HepG2 (cell line): ENCODE measurements around the gene CRISPLD2. TPM values are rescaled to one million over a fixed set of nuclear protein-coding genes. Genes with fewer than 3 reads are reported as not detected.
A peak's percentile ranks its signal among the peaks of the same experiment; 100 is the strongest.
"Not testable (repeated sequence)": the region's sequence is repeated elsewhere in the genome, so short reads cannot be mapped to it uniquely, and the experiment has no call there.

Source experiments
- ATAC-seq: fragments of 200-7000 bp; cut with Tn5 transposase; 3 replicates; pipeline ENCODE4 v1.9.1; 2020; ENCODE audit warnings: mild to moderate bottlenecking, moderate library complexity
- BruUV-seq: library from RNA; stranded (reverse); fragments of 400-500 nt; replicated peaks from 2 replicates; lab custom pipeline; 2021; lab: Mats Ljungman, UMichigan
- CTCF ChIA-PET: fragments of 300-600 bp; formaldehyde crosslinking; extraction: SDS; loops from one replicate; lab custom pipeline; 2021; ENCODE audit warnings: low total read pairs, inconsistent platforms, low intra/inter-chr PET ratio; lab: Yijun Ruan, JAX
- POLR2A ChIA-PET: fragments of 350-600 bp; sonication (Branson Sonifier 250); formaldehyde crosslinking; loops from one replicate; lab custom pipeline; 2020; ENCODE audit warnings: antibody characterized with exemption, inconsistent platforms; lab: Yijun Ruan, JAX
- DNase-seq: peaks from one replicate; pipeline ENCODE4 v3.0.0-alpha.2; 2015; ENCODE audit warnings: low spot score
- FAIRE-seq: peaks from 3 replicates; lab custom pipeline; 2011; peaks lifted over from hg19 to GRCh38; lab: Jason Lieb, UNC
- H2AFZ ChIP-seq: one replicate; pipeline ENCODE4 v1.6.1; 2011; ENCODE audit warnings: low read length, inconsistent platforms
- H3K27ac ChIP-seq: fragments of 300-600 bp; 3 replicates; pipeline ENCODE4 v1.8.0; 2011; ENCODE audit warnings: mixed run types, mild to moderate bottlenecking, mixed read lengths, low read length, inconsistent platforms; ENCODE audit not compliant: insufficient read depth; ENCODE audit errors: extremely low read length
- H3K27me3 ChIP-seq, 2 experiments: fragments of 200-600 bp in 1 of 2; 2 replicates in 1 of 2; 3 replicates in 1 of 2; pipeline versions ENCODE4 v1.6.0 to v1.8.0; 2011; ENCODE audit warnings: low read length in 2 of 2, mild to moderate bottlenecking in 2 of 2, moderate library complexity in 2 of 2, inconsistent platforms in 1 of 2; ENCODE audit not compliant: insufficient read depth in 2 of 2, control insufficient read depth in 1 of 2
- H3K36me3 ChIP-seq, 2 experiments: fragments of 200-600 bp in 1 of 2; replicated peaks in 1 of 2; 2 replicates in 1 of 2; 3 replicates in 1 of 2; pipeline versions ENCODE4 v1.5.1 to v1.8.0; 2011; ENCODE audit warnings: low read length in 2 of 2, inconsistent platforms in 1 of 2; ENCODE audit not compliant: insufficient read depth in 2 of 2, control insufficient read depth in 1 of 2
- H3K4me1 ChIP-seq: 2 replicates; pipeline ENCODE4 v1.5.1; 2012; ENCODE audit warnings: low read length, inconsistent platforms; ENCODE audit not compliant: insufficient read depth
- H3K4me2 ChIP-seq: 2 replicates; pipeline ENCODE4 v1.6.0; 2011; ENCODE audit warnings: low read depth, low read length, inconsistent platforms
- H3K4me3 ChIP-seq, 3 experiments: fragments of 200-600 bp in 1 of 3; sonication (generic), shearing (Covaris generic) in 1 of 3; replicated peaks in 1 of 3; 2 replicates each; pipeline ENCODE4 v1.5.1; 2011 to 2016; ENCODE audit warnings: low read length in 3 of 3, inconsistent platforms in 2 of 3, low read depth in 2 of 3, mild to moderate bottlenecking in 2 of 3, control low read depth in 1 of 3, mixed read lengths in 1 of 3; ENCODE audit not compliant: insufficient read depth in 1 of 3
- H3K79me2 ChIP-seq: one replicate; pipeline ENCODE4 v1.6.1; 2011; ENCODE audit warnings: low read length, inconsistent platforms; ENCODE audit not compliant: insufficient read depth
- H3K9ac ChIP-seq: 2 replicates; pipeline ENCODE4 v1.6.0; 2011; ENCODE audit warnings: mild to moderate bottlenecking, low read depth, low read length, inconsistent platforms; ENCODE audit not compliant: insufficient read depth
- H3K9me3 ChIP-seq: 2 replicates; pipeline ENCODE4 v1.5.1; 2012; ENCODE audit warnings: mild to moderate bottlenecking, low read length
- H4K20me1 ChIP-seq: 2 replicates; pipeline ENCODE4 v1.6.0; 2011; ENCODE audit warnings: inconsistent platforms, mild to moderate bottlenecking, low read length, moderate library complexity; ENCODE audit not compliant: insufficient read depth
- ZNF737 ChIP-seq: sonication (generic); formaldehyde crosslinking; IDR thresholded peaks from 2 replicates; pipeline ENCODE4 v1.5.0; 2020; ENCODE audit warnings: missing genetic modification reagents, mild to moderate bottlenecking, borderline replicate concordance
- ZNF780A ChIP-seq: sonication (generic); formaldehyde crosslinking; IDR thresholded peaks from 2 replicates; pipeline ENCODE4 v1.8.0; 2022; ENCODE audit warnings: mild to moderate bottlenecking, missing genetic modification reagents, moderate library complexity
- WGBS: methylation state at CpG from one replicate; pipeline ENCODE4 v1.1.6; 2017; ENCODE audit warnings: low lambda C conversion rate; 5-methylcytosine and 5-hydroxymethylcytosine counted together
- in situ Hi-C: cut with HindIII; loops from 2 replicates; pipeline ENCODE4 v1.10.0; 2017; ENCODE audit warnings: low pct_unique_long_range_greater_than_20kb; ENCODE audit not compliant: extremely low pct_ligation_motif_present
- intact Hi-C: fragments of 100-400 bp; cut with micrococcal nuclease; formaldehyde crosslinking; loops from one replicate; pipeline ENCODE4 v1.10.0; 2022; ENCODE audit not compliant: unreplicated experiment
- polyA plus RNA-seq, 8 experiments: library from polyadenylated mRNA; depleted of rRNA in 3 of 8; stranded (reverse) in 7 of 8; unstranded in 1 of 8; fragments of >200 nt; fragmentation: Illumina TruSeq in 4 of 8; extraction: Trizol in 4 of 8; gene quantifications; 2 replicates each; pipeline versions ENCODE4 v1.2.1 to v1.2.3, GENCODE V29; 2011 to 2016; ENCODE audit warnings: low read depth in 4 of 8, missing spikeins in 1 of 8, mixed read lengths in 1 of 8; ENCODE audit not compliant: insufficient read depth in 1 of 8
- total RNA-seq, 5 experiments: library from RNA; depleted of rRNA; stranded (reverse); fragments of >200 nt; fragmentation: Illumina TruSeq; extraction: Trizol; gene quantifications; 2 replicates each; pipeline ENCODE4 v1.2.3, GENCODE V29; 2016; ENCODE audit warnings: low read depth in 1 of 5
- TF ChIP-seq, protein P1 (sequence below): sonication (generic); formaldehyde crosslinking; IDR thresholded peaks from 2 replicates; pipeline ENCODE4 v1.9.0; 2021; ENCODE audit warnings: missing genetic modification reagents, borderline replicate concordance

The CRISPLD2 gene
- total and polyA plus RNA-seq, 2 of the 13 experiments (the other 11 are each of a cell fraction or from before 2014, with no cell fraction given), result 0.04 to 0.31 TPM

DNA sequence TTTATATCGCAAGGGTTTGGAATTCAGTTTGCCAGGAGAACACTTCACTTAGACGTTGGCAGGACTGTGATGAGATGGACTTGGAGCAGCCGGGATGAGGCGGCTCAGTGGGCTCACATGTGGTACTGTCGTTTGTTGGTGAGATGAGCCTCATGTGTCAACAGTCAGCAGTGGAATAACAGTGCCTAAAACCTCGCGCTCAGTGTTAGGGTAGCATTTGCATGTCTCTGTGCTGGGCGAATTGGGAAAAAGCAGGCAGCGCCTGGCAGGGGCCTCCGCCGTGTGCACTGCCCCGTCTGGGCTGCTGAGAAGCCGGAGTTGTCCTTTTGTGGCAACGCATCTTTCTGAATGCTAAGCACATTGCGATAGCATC, 49.7 kb downstream of the CRISPLD2 start:
- H3K4me1 ChIP-seq, result peaks cover 19% of the 10 kb centered on the region
- no peak overlapping the region for H2AFZ ChIP-seq
- no TSS peak for BruUV-seq
- ChIA-PET CTCF (no interaction called here), POLR2A (no interaction called here)
- no peak for ATAC-seq
- in situ Hi-C loops, result no loop called here
- H3K79me2 ChIP-seq, result no peaks in the 10 kb centered on the region
- no peaks in the 10 kb centered on the region for H4K20me1 ChIP-seq
- no peak for DNase-seq
- peaks cover 9 to 45% of the 10 kb centered on the region in 2 experiments for H3K27me3 ChIP-seq
- no peak overlapping the region for H3K27ac ChIP-seq
- no peak overlapping the region for H3K4me2 ChIP-seq
- H3K9me3 ChIP-seq, result no peaks in the 10 kb centered on the region
- no peak for FAIRE-seq
- 72% methylated on average over 14 of the region's 15 CpGs for WGBS
- no peak overlapping the region for H3K9ac ChIP-seq
- intact Hi-C loops, result no loop called here
- no peak for TF ChIP-seq ZNF780A (CRISPR knock-in tag)
- TF ChIP-seq, protein P1, sequence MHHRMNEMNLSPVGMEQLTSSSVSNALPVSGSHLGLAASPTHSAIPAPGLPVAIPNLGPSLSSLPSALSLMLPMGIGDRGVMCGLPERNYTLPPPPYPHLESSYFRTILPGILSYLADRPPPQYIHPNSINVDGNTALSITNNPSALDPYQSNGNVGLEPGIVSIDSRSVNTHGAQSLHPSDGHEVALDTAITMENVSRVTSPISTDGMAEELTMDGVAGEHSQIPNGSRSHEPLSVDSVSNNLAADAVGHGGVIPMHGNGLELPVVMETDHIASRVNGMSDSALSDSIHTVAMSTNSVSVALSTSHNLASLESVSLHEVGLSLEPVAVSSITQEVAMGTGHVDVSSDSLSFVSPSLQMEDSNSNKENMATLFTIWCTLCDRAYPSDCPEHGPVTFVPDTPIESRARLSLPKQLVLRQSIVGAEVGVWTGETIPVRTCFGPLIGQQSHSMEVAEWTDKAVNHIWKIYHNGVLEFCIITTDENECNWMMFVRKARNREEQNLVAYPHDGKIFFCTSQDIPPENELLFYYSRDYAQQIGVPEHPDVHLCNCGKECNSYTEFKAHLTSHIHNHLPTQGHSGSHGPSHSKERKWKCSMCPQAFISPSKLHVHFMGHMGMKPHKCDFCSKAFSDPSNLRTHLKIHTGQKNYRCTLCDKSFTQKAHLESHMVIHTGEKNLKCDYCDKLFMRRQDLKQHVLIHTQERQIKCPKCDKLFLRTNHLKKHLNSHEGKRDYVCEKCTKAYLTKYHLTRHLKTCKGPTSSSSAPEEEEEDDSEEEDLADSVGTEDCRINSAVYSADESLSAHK (CRISPR knock-in tag), result no peak
- H3K4me3 ChIP-seq, result no peak overlapping the region
- no peaks in the 10 kb centered on the region; a peak in 1 of 5 replicates for H3K36me3 ChIP-seq

DNA sequence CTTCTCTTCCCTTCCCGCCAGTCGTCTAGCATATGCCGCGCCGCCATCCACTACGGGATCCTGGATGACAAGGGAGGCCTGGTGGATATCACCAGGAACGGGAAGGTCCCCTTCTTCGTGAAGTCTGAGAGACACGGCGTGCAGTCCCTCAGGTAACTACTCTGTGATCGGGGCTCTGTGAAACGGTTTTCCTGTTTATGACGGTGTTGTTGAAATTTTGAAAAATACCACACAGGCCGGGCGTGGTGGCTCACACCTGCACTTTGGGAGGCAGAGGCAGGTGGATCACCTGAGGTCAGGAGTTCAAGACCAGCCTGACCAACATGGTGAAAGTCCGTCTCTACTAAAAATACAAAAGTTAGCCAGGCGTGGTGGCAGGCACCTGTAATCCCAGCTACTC, 53.2 kb downstream of the CRISPLD2 start:
- H3K9me3 ChIP-seq, H3K9ac ChIP-seq, intact Hi-C loops, ATAC-seq: not testable (repeated sequence)
- 0 out of 2 replicates have a peak, but pooled peaks have one; percentile 43 for TF ChIP-seq ZNF737
- TF ChIP-seq, all 625 proteins: peak for 1; not testable (repeated sequence) for 624
- H2AFZ ChIP-seq, CTCF ChIA-PET, H3K27ac ChIP-seq, FAIRE-seq, H3K4me2 ChIP-seq, H4K20me1 ChIP-seq, H3K4me1 ChIP-seq, in situ Hi-C loops, POLR2A ChIA-PET, BruUV-seq, H3K4me3 ChIP-seq, DNase-seq, H3K79me2 ChIP-seq, H3K36me3 ChIP-seq: not testable (repeated sequence)
- H3K27me3 ChIP-seq, result peaks cover 2 to 16% of the 10 kb centered on the region in 2 experiments; a peak in 4 of 5 replicates
- WGBS, result 64% methylated on average over 17 of the region's 17 CpGs
